ENCODE results near the gene SVIL.
A peak's percentile ranks its signal among the peaks of the same experiment; 100 is the strongest.
"Not testable (repeated sequence)": the region's sequence is repeated elsewhere in the genome, so short reads cannot be mapped to it uniquely, and the experiment has no call there.

Gene SVIL

GRCh38 chr10:29622382-29622922, 12.3 kb downstream of the SVIL start:
- DNase-seq (ENCODE audit: low spot score): no peak

- peak; percentile 40 for DNase-seq (ENCODE audit: low spot score)
These were observed 13.6 kb downstream of the SVIL start for GRCh38 chr10:29621161-29621560.

- DNase-seq (ENCODE audit: low spot score): no peak
These were observed 14.6 kb downstream of the SVIL start for GRCh38 chr10:29620112-29620690.

- no peak for DNase-seq (ENCODE audit: low spot score)
These were observed 15.5 kb downstream of the SVIL start for GRCh38 chr10:29619241-29619669.

- no peak for DNase-seq (ENCODE audit: low spot score)
These were observed 16.2 kb downstream of the SVIL start for GRCh38 chr10:29618341-29619171.

- no peak for DNase-seq (ENCODE audit: low spot score)
These were observed 16.9 kb downstream of the SVIL start for GRCh38 chr10:29617880-29618340.

- DNase-seq (ENCODE audit: low spot score): no peak
These were observed 18.2 kb downstream of the SVIL start for GRCh38 chr10:29616542-29616941.

- no peak for DNase-seq (ENCODE audit: low spot score)
These were observed 19.6 kb downstream of the SVIL start for GRCh38 chr10:29615195-29615594.

GRCh38 chr10:29614289-29614688, 20.5 kb downstream of the SVIL start:
- DNase-seq (ENCODE audit: low spot score): not testable (repeated sequence)

GRCh38 chr10:29613791-29614190, 21.0 kb downstream of the SVIL start:
- DNase-seq (ENCODE audit: low spot score): no peak

GRCh38 chr10:29613196-29613595, 21.6 kb downstream of the SVIL start:
- no peak for DNase-seq (ENCODE audit: low spot score)

- no peak for DNase-seq (ENCODE audit: low spot score)
These were observed 22.1 kb downstream of the SVIL start for GRCh38 chr10:29612657-29613056.

- DNase-seq (ENCODE audit: low spot score): peak; percentile 26
These were observed 22.9 kb downstream of the SVIL start for GRCh38 chr10:29611781-29612381.

- DNase-seq (ENCODE audit: low spot score): no peak
These were observed 23.7 kb downstream of the SVIL start for GRCh38 chr10:29610876-29611647.

- DNase-seq (ENCODE audit: low spot score): not testable (repeated sequence)
These were observed 24.4 kb downstream of the SVIL start for GRCh38 chr10:29610331-29610730.

- DNase-seq (ENCODE audit: low spot score): no peak
These were observed 25.1 kb downstream of the SVIL start for GRCh38 chr10:29609696-29610095.

GRCh38 chr10:29608476-29609301, 26.1 kb downstream of the SVIL start:
- no peak for DNase-seq (ENCODE audit: low spot score)

GRCh38 chr10:29608062-29608461, 26.7 kb downstream of the SVIL start:
- DNase-seq (ENCODE audit: low spot score): no peak

GRCh38 chr10:29607576-29607975, 27.2 kb downstream of the SVIL start:
- no peak for DNase-seq (ENCODE audit: low spot score)

GRCh38 chr10:29606693-29607092, 28.1 kb downstream of the SVIL start:
- DNase-seq (ENCODE audit: low spot score): not testable (repeated sequence)

- no peak for DNase-seq (ENCODE audit: low spot score)
These were observed 30.4 kb downstream of the SVIL start for GRCh38 chr10:29604291-29604825.
